ENCODE data around the gene RNF167.
A peak's percentile ranks its signal among the peaks of the same experiment; 100 is the strongest.

RNF167 gene

DNA sequence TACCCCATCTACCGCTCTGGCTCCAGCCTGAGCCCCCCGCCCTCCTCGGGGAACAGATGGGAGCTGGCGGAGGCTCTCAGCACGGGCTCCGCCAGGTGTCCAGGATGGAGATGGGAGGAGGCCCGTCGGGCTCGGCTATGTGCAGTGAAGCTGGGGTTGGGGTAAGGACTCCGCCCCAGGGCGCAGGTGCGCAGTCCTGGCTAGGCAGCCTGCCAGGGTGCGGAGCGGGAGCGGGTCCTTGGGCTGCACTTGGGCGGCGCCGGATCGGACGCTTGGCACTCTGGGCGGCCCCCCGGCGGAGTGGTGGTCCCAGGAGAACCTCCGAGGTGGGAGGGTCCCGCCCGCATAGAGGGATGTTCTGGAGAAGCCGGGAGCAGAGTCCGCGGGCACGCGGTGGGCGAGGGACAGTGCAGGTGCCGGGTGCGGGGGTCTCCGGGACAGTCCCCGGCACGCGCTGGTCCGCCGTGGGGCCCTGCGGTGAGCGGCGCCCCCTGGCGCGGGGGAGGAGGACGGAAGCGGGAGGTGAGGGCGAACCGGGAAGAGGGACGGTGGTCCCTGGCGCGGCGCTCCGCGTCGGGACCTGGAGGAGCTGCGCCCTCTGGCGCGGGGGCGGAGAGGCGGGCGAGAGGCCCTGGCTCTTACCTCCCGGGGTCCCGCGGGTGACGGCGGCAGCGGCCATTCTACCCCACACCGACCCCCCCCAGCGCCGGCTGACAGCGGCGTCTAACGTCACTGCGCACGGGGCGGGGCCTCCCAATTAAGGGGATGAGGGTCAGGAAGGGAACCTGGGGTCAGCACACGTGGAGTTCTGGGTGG is 47.1 kb downstream of the RNF167 start, which contains the start of gene CAMTA2:
TSS of gene CAMTA2 (minus strand) at position 725 of the 816 bp plus-strand sequence. CDS start 1,453 bp downstream, outside the sequence.
- peak; percentile 79 for DNase-seq

DNA sequence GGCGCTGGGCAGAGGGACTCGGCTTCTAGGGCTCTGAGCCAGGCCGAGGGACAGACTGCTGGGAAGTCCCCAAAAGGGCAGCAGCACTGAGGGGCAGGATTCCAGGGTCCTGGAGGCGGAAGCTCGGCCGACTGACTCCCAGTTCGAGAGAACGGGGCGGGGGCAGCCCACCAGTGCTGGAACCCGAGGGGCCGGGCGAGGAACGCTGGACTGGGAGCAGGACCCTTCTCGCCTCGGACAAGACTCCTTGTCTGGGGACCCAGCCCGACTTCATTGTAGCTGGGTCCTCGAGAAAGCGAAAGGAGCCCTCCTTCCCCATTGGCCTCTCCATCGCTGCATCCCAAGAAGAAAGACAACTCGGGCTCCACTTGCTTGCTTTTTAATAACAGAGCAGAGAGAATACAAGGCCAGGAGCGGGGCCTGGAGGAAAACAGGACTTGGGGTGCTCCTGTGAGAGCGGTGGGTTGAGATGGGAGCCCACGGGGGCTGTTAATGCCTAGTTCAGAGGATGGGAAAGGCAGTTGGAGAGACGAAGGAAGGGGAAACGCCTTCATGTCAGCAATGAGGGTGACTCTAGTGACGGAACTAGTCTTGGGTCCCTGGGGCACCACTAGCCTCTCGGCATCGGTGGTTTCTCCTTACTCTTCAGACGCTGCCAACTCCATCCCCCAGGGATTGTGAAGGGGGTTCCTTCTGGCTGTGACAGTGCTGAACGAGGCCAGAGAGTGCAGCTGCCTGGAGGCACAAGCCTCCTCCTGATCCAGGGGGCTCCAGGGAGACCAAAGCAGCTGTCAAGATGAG is 47.9 kb downstream of the RNF167 start:
- DNase-seq = no peak

DNA sequence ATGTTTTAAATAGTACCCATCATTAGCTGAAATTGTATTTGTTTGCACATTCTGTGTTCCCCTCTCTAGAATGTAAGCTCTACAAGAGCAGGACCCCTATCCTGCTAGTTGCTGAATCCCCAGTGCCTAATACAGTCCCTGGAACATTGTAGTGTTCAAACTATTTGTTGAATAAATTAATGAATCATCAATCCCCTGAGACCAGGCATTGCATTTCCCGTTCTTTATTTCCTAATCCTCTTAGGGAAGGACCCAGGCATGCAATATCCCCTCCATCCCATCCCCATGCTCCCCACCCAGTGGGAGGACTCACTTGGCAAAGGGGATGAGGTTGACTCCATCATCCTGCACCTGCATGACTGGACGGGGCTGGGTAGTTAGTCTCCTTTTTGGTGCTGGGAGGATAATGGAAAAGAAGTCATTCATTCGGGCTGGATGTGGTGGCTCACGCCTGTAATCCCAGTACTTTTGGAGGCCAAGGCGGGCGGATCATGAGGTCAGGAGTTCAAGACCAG is 54.1 kb downstream of the RNF167 start:
- no peak for DNase-seq
